ENCODE results near the gene INPP5J.

Gene INPP5J

DNA sequence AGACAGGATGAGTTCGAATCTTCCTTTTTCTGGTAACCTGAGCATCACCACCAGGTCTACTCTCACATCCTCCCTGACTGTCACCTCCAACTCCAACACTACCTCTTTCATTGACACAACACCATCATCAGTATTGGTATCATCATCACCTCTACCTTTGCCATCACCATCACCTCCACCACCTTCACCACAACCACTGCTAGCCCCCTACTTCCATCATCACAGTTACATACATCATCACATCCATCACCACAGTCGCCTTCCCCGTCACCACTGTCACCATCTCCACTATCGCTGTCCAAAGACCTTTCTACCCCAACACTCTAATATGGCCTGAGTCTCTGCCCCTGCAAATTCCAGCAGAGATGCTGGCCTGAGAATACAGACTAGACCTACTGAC lies 1.4 kb upstream of the INPP5J start:
- Histone ChIP-seq H3K4me1 (ENCODE audit: insufficient read depth, low read length) (peaks cover 17% of the 10 kb centered on the region), H3K9me3 (ENCODE audit: low read length) (no peaks in the 10 kb centered on the region), H3K27ac (ENCODE audit: low read depth, low read length) (no peak overlapping the region), H3K4me3 (ENCODE audit: low read depth in 1 of 2, low read length in 2 of 2) (no peak overlapping the region), H3K27me3 (ENCODE audit: control insufficient read depth in 1 of 2, insufficient read depth in 2 of 2, low read length in 2 of 2) (no peaks in the 10 kb centered on the region), H3K9ac (ENCODE audit: low read length) (no peak overlapping the region), H3K36me3 (ENCODE audit: insufficient read depth, low read length) (no peaks in the 10 kb centered on the region)

GRCh38 chr22:31122196-31122531 lies 602 bp upstream of the INPP5J start:
- no peaks in the 10 kb centered on the region for H3K27me3 ChIP-seq (ENCODE audit: control insufficient read depth in 1 of 2, insufficient read depth in 2 of 2, low read length in 2 of 2)
- peak overlapping the region in 1 of 2 donors; percentile 57 for H3K4me3 ChIP-seq (ENCODE audit: low read depth in 1 of 2, low read length in 2 of 2)
- H3K4me1 ChIP-seq (ENCODE audit: insufficient read depth, low read length): peaks cover 17% of the 10 kb centered on the region
- no peak overlapping the region for H3K27ac ChIP-seq (ENCODE audit: low read depth, low read length)
- H3K9me3 ChIP-seq (ENCODE audit: low read length): no peaks in the 10 kb centered on the region
- H3K36me3 ChIP-seq (ENCODE audit: insufficient read depth, low read length): no peaks in the 10 kb centered on the region
- H3K9ac ChIP-seq (ENCODE audit: low read length): peak overlapping the region; percentile 42

GRCh38 chr22:31123292-31123602 lies 481 bp downstream of the INPP5J start:
- Histone ChIP-seq H3K4me1 (ENCODE audit: insufficient read depth, low read length) (peaks cover 17% of the 10 kb centered on the region), H3K9me3 (ENCODE audit: low read length) (no peaks in the 10 kb centered on the region), H3K27ac (ENCODE audit: low read depth, low read length) (peak overlapping the region; percentile 66), H3K36me3 (ENCODE audit: insufficient read depth, low read length) (no peaks in the 10 kb centered on the region), H3K9ac (ENCODE audit: low read length) (peak overlapping the region; percentile 42), H3K4me3 (ENCODE audit: low read depth in 1 of 2, low read length in 2 of 2) (peak overlapping the region; percentile 51 to 57), H3K27me3 (ENCODE audit: control insufficient read depth in 1 of 2, insufficient read depth in 2 of 2, low read length in 2 of 2) (no peaks in the 10 kb centered on the region)

- no peaks in the 10 kb centered on the region for H3K9me3 ChIP-seq (ENCODE audit: low read length)
- H3K9ac ChIP-seq (ENCODE audit: low read length): no peak overlapping the region
- no peak overlapping the region for H3K27ac ChIP-seq (ENCODE audit: low read depth, low read length)
- no peak overlapping the region for H3K4me3 ChIP-seq (ENCODE audit: low read depth in 1 of 2, low read length in 2 of 2)
- H3K36me3 ChIP-seq (ENCODE audit: insufficient read depth, low read length): no peaks in the 10 kb centered on the region
- peaks cover 17% of the 10 kb centered on the region for H3K4me1 ChIP-seq (ENCODE audit: insufficient read depth, low read length)
- H3K27me3 ChIP-seq (ENCODE audit: control insufficient read depth in 1 of 2, insufficient read depth in 2 of 2, low read length in 2 of 2): no peaks in the 10 kb centered on the region
Observed at GRCh38 chr22:31124290-31124689, 1.5 kb downstream of the INPP5J start.

DNA sequence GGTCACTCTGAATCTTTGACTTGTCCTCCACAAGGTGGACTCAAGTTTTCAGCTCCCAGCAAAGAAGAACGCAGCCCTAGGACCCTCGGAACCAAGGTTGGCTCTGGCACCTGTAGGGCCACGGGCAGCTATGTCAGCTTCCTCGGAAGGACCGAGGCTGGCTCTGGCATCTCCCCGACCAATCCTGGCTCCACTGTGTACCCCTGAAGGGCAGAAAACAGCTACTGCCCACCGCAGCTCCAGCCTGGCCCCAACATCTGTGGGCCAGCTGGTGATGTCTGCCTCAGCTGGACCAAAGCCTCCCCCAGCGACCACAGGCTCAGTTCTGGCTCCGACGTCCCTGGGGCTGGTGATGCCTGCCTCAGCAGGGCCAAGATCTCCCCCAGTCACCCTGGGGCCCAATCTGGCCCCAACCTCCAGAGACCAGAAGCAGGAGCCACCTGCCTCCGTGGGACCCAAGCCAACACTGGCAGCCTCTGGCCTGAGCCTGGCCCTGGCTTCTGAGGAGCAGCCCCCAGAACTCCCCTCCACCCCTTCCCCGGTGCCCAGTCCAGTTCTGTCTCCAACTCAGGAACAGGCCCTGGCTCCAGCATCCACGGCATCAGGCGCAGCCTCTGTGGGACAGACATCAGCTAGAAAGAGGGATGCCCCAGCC lies 2.2 kb downstream of the INPP5J start:
- Histone ChIP-seq H3K27me3 (ENCODE audit: control insufficient read depth in 1 of 2, insufficient read depth in 2 of 2, low read length in 2 of 2) (no peaks in the 10 kb centered on the region), H3K9ac (ENCODE audit: low read length) (no peak overlapping the region), H3K9me3 (ENCODE audit: low read length) (no peaks in the 10 kb centered on the region), H3K27ac (ENCODE audit: low read depth, low read length) (no peak overlapping the region), H3K36me3 (ENCODE audit: insufficient read depth, low read length) (no peaks in the 10 kb centered on the region), H3K4me1 (ENCODE audit: insufficient read depth, low read length) (peaks cover 17% of the 10 kb centered on the region), H3K4me3 (ENCODE audit: low read depth in 1 of 2, low read length in 2 of 2) (no peak overlapping the region)

DNA sequence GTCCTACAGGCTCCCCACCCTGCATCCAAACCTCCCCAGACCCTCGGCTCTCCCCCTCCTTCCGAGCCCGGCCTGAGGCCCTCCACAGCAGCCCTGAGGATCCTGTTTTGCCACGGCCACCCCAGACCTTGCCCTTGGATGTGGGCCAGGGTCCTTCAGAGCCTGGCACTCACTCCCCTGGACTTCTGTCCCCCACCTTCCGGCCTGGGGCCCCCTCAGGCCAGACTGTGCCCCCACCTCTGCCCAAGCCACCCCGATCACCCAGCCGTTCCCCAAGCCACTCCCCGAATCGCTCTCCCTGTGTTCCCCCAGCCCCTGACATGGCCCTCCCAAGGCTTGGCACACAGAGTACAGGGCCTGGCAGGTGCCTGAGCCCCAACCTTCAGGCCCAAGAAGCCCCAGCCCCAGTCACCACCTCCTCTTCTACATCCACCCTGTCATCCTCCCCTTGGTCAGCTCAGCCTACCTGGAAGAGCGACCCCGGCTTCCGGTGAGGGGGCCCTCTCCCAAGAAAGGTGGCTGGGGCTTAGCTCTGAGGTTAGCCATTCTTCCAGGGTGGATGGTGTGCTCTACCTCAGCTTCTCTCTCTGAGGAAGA lies 2.9 kb downstream of the INPP5J start:
- no peak overlapping the region for H3K27ac ChIP-seq (ENCODE audit: low read depth, low read length)
- no peaks in the 10 kb centered on the region for H3K27me3 ChIP-seq (ENCODE audit: control insufficient read depth in 1 of 2, insufficient read depth in 2 of 2, low read length in 2 of 2)

DNA sequence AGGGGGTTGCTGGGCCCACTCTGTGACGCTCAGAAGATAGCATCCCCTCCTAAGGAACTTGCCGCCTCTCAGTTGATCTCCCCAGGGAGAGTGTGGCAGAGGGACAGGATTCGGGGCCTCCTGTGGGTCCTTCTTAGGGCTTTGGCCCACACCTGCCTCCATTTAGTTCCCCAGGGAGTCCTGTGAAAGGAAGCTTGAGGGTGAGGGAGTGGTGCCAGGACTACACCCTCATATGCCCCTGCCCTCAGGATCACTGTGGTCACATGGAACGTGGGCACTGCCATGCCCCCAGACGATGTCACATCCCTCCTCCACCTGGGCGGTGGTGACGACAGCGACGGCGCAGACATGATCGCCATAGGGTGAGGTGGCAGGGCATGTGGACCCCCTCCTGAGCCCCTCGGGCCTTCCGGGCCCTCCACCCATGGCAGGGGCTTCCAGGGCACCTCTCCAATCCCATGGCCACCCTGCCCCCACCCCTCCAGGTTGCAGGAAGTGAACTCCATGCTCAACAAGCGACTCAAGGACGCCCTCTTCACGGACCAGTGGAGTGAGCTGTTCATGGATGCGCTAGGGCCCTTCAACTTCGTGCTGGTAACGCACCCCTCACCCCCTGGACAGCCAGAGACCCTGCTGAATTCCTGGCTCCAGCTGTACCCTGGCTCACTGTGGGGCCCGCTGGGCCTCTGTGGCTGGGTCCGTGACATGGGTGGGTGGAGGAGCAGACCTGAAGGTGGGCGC lies 3.5 kb downstream of the INPP5J start:
- Histone ChIP-seq H3K9me3 (ENCODE audit: low read length) (no peaks in the 10 kb centered on the region), H3K36me3 (ENCODE audit: insufficient read depth, low read length) (no peaks in the 10 kb centered on the region), H3K9ac (ENCODE audit: low read length) (no peak overlapping the region), H3K27me3 (ENCODE audit: control insufficient read depth in 1 of 2, insufficient read depth in 2 of 2, low read length in 2 of 2) (no peaks in the 10 kb centered on the region), H3K4me1 (ENCODE audit: insufficient read depth, low read length) (peaks cover 17% of the 10 kb centered on the region), H3K4me3 (ENCODE audit: low read depth in 1 of 2, low read length in 2 of 2) (no peak overlapping the region), H3K27ac (ENCODE audit: low read depth, low read length) (no peak overlapping the region)

More for the DNA sequence above, 2.9 kb downstream of the INPP5J start:
- H3K4me3 ChIP-seq (ENCODE audit: low read depth in 1 of 2, low read length in 2 of 2): no peak overlapping the region
- no peaks in the 10 kb centered on the region for H3K9me3 ChIP-seq (ENCODE audit: low read length)
- peaks cover 17% of the 10 kb centered on the region for H3K4me1 ChIP-seq (ENCODE audit: insufficient read depth, low read length)
- no peaks in the 10 kb centered on the region for H3K36me3 ChIP-seq (ENCODE audit: insufficient read depth, low read length)
- no peak overlapping the region for H3K9ac ChIP-seq (ENCODE audit: low read length)

- no peaks in the 10 kb centered on the region for H3K27me3 ChIP-seq (ENCODE audit: control insufficient read depth in 1 of 2, insufficient read depth in 2 of 2, low read length in 2 of 2)
- H3K9me3 ChIP-seq (ENCODE audit: low read length): no peaks in the 10 kb centered on the region
- peaks cover 17% of the 10 kb centered on the region for H3K4me1 ChIP-seq (ENCODE audit: insufficient read depth, low read length)
- no peak overlapping the region for H3K4me3 ChIP-seq (ENCODE audit: low read depth in 1 of 2, low read length in 2 of 2)
- no peak overlapping the region for H3K27ac ChIP-seq (ENCODE audit: low read depth, low read length)
- H3K9ac ChIP-seq (ENCODE audit: low read length): no peak overlapping the region
- H3K36me3 ChIP-seq (ENCODE audit: insufficient read depth, low read length): no peaks in the 10 kb centered on the region
Observed at GRCh38 chr22:31126869-31127175, 4.1 kb downstream of the INPP5J start.

GRCh38 chr22:31127181-31127772 lies 4.5 kb downstream of the INPP5J start:
- H3K27me3 ChIP-seq (ENCODE audit: control insufficient read depth in 1 of 2, insufficient read depth in 2 of 2, low read length in 2 of 2): no peaks in the 10 kb centered on the region

DNA sequence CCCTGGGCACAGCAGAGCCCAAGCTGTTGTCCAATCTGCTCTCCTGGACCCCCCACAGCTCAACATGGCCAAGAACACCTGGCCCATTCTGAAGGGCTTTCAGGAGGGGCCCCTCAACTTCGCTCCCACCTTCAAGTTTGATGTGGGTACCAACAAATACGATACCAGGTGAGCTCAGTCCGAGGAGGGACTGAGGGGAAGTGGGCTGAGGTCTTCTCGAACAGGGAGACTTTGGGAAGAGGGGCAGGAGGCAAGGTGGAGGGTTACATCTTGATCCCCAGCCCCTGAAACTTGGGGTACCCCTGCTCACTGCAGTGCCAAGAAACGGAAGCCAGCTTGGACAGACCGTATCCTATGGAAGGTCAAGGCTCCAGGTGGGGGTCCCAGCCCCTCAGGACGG lies 5.4 kb downstream of the INPP5J start:
- Histone ChIP-seq H3K9ac (ENCODE audit: low read length) (no peak overlapping the region), H3K9me3 (ENCODE audit: low read length) (no peaks in the 10 kb centered on the region), H3K4me3 (ENCODE audit: low read depth in 1 of 2, low read length in 2 of 2) (no peak overlapping the region), H3K4me1 (ENCODE audit: insufficient read depth, low read length) (peaks cover 5% of the 10 kb centered on the region), H3K36me3 (ENCODE audit: insufficient read depth, low read length) (no peaks in the 10 kb centered on the region), H3K27me3 (ENCODE audit: control insufficient read depth in 1 of 2, insufficient read depth in 2 of 2, low read length in 2 of 2) (no peaks in the 10 kb centered on the region), H3K27ac (ENCODE audit: low read depth, low read length) (no peak overlapping the region)

More at GRCh38 chr22:31127181-31127772, 4.5 kb downstream of the INPP5J start:
- Histone ChIP-seq H3K4me1 (ENCODE audit: insufficient read depth, low read length) (peaks cover 13% of the 10 kb centered on the region), H3K9me3 (ENCODE audit: low read length) (no peaks in the 10 kb centered on the region), H3K9ac (ENCODE audit: low read length) (no peak overlapping the region), H3K4me3 (ENCODE audit: low read depth in 1 of 2, low read length in 2 of 2) (no peak overlapping the region), H3K36me3 (ENCODE audit: insufficient read depth, low read length) (no peaks in the 10 kb centered on the region), H3K27ac (ENCODE audit: low read depth, low read length) (no peak overlapping the region)

GRCh38 chr22:31130873-31131272 lies 8.1 kb downstream of the INPP5J start:
- Histone ChIP-seq H3K4me1 (ENCODE audit: insufficient read depth, low read length) (no peaks in the 10 kb centered on the region), H3K9me3 (ENCODE audit: low read length) (no peaks in the 10 kb centered on the region), H3K27me3 (ENCODE audit: control insufficient read depth in 1 of 2, insufficient read depth in 2 of 2, low read length in 2 of 2) (no peaks in the 10 kb centered on the region), H3K36me3 (ENCODE audit: insufficient read depth, low read length) (no peaks in the 10 kb centered on the region), H3K4me3 (ENCODE audit: low read depth in 1 of 2, low read length in 2 of 2) (no peak overlapping the region), H3K9ac (ENCODE audit: low read length) (no peak overlapping the region), H3K27ac (ENCODE audit: low read depth, low read length) (no peak overlapping the region)
